Fibroblast of lung (primary cell): Measurements from ENCODE around the gene QSOX2. TPM values are rescaled to one million over a fixed set of nuclear protein-coding genes. Genes with fewer than 3 reads are reported as not detected.

ENCODE experiments used
- DNase-seq, 2 donors: peaks; one replicate each; pipeline versions ENCODE4 v3.0.0 to v3.0.0-alpha.2; 2010; ENCODE audit warnings: low read depth in 2 of 2
- H2AFZ ChIP-seq: 2 replicates; pipeline ENCODE4 v1.5.1; 2012; ENCODE audit warnings: low read length, control low read depth, inconsistent platforms
- H3K27ac ChIP-seq: 2 replicates; pipeline ENCODE4 v1.5.1; 2011; ENCODE audit warnings: low read length, control low read depth; ENCODE audit not compliant: insufficient read depth
- H3K27me3 ChIP-seq: 2 replicates; pipeline ENCODE4 v1.5.1; 2011; ENCODE audit warnings: mild to moderate bottlenecking, low read length; ENCODE audit not compliant: control insufficient read depth, insufficient read depth
- H3K36me3 ChIP-seq: 2 replicates; pipeline ENCODE4 v1.5.1; 2011; ENCODE audit warnings: low read length; ENCODE audit not compliant: control insufficient read depth, insufficient read depth
- H3K4me1 ChIP-seq: 2 replicates; pipeline ENCODE4 v1.5.1; 2011; ENCODE audit warnings: low read length; ENCODE audit not compliant: control insufficient read depth, insufficient read depth; ENCODE audit errors: extremely low read depth
- H3K4me2 ChIP-seq: 2 replicates; pipeline ENCODE4 v1.5.1; 2011; ENCODE audit warnings: low read length, control low read depth; ENCODE audit not compliant: insufficient read depth; ENCODE audit errors: extremely low read depth
- H3K4me3 ChIP-seq, 4 experiments: fragments of 200-600 bp in 1 of 4; sonication (generic) in 1 of 4; replicated peaks in 1 of 4; 2 replicates each; pipeline ENCODE4 v1.5.1; 2011 to 2016; ENCODE audit warnings: low read length in 4 of 4, low read depth in 3 of 4, mild to moderate bottlenecking in 3 of 4, control low read depth in 2 of 4, inconsistent platforms in 1 of 4, mixed read lengths in 1 of 4; ENCODE audit not compliant: insufficient read depth in 1 of 4; ENCODE audit errors: control extremely low read depth in 1 of 4
- H3K79me2 ChIP-seq: 2 replicates; pipeline ENCODE4 v1.5.1; 2012; ENCODE audit warnings: mild to moderate bottlenecking, low read length, inconsistent platforms; ENCODE audit not compliant: control insufficient read depth, insufficient read depth
- H3K9ac ChIP-seq: 2 replicates; pipeline ENCODE4 v1.5.1; 2011; ENCODE audit warnings: mild to moderate bottlenecking, low read length, control low read depth; ENCODE audit not compliant: insufficient read depth
- H3K9me3 ChIP-seq: 2 replicates; pipeline ENCODE4 v1.5.1; 2012; ENCODE audit warnings: low read depth, low read length; ENCODE audit not compliant: control insufficient read depth, insufficient read depth
- H4K20me1 ChIP-seq: 2 replicates; pipeline ENCODE4 v1.5.1; 2011; ENCODE audit warnings: low read length; ENCODE audit not compliant: control insufficient read depth, insufficient read depth; ENCODE audit errors: extremely low read depth
- EZH2 ChIP-seq: IDR thresholded peaks from 2 replicates; pipeline ENCODE4 v1.5.1; 2012; ENCODE audit warnings: low read length, control low read depth, mild to moderate bottlenecking; ENCODE audit errors: missing control alignments
- polyA plus RNA-seq, 2 donors: library from polyadenylated mRNA; depleted of rRNA in 1 of 2; stranded (reverse) in 1 of 2; unstranded in 1 of 2; fragments of >200 nt; gene quantifications; 2 replicates each; pipeline ENCODE4 v1.2.1, GENCODE V29; 2011 to 2012; ENCODE audit warnings: missing spikeins in 1 of 2
- total RNA-seq: library from RNA; depleted of rRNA; stranded (reverse); fragments of >200 nt; gene quantifications from 2 replicates; pipeline ENCODE4 v1.2.1, GENCODE V29; 2014
- TF ChIP-seq, protein P1 (sequence below), 2 donors: IDR thresholded peaks in 1 of 2; conservative IDR thresholded peaks in 1 of 2; 1 replicate in 1 of 2; 2 replicates in 1 of 2; pipeline ENCODE4 v1.5.1; 2011 to 2012; ENCODE audit warnings: low read length in 2 of 2, control low read depth in 1 of 2, inconsistent platforms in 1 of 2, low read depth in 1 of 2, mild to moderate bottlenecking in 1 of 2

The QSOX2 gene
- total and polyA plus RNA-seq, 2 donors (not counting 1 experiment from before 2014, with no cell fraction given) = 7.8 to 13.2 TPM

DNA sequence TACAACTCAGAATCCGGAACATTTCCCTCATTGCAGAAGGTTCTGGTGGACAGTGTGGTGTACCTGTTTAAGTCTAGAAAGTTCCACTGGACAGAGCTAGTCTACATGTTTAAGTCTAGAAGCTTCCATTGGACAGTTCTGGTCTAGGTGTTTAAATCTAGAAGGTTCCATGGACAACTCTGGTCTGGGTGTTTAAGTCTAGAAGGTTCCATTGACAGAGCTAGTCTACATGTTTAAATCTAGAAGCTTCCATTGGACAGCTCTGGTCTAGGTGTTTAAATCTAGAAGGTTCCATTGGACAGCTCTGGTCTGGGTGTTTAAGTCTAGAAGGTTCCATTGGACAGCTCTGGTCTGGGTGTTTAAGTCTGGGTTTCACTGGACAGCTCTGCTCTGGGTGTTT lies 33.3 kb upstream of the QSOX2 start:
- H3K36me3 ChIP-seq = no peaks in the 10 kb centered on the region
- H3K4me2 ChIP-seq = no peak overlapping the region
- H3K9ac ChIP-seq = no peak overlapping the region
- H3K4me3 ChIP-seq = no peak overlapping the region
- no peak for DNase-seq
- H3K9me3 ChIP-seq = no peaks in the 10 kb centered on the region
- no peaks in the 10 kb centered on the region for H3K4me1 ChIP-seq
- H3K27me3 ChIP-seq = peaks cover 20% of the 10 kb centered on the region
- H4K20me1 ChIP-seq = no peaks in the 10 kb centered on the region
- no peak for TF ChIP-seq EZH2
- TF ChIP-seq, protein P1, sequence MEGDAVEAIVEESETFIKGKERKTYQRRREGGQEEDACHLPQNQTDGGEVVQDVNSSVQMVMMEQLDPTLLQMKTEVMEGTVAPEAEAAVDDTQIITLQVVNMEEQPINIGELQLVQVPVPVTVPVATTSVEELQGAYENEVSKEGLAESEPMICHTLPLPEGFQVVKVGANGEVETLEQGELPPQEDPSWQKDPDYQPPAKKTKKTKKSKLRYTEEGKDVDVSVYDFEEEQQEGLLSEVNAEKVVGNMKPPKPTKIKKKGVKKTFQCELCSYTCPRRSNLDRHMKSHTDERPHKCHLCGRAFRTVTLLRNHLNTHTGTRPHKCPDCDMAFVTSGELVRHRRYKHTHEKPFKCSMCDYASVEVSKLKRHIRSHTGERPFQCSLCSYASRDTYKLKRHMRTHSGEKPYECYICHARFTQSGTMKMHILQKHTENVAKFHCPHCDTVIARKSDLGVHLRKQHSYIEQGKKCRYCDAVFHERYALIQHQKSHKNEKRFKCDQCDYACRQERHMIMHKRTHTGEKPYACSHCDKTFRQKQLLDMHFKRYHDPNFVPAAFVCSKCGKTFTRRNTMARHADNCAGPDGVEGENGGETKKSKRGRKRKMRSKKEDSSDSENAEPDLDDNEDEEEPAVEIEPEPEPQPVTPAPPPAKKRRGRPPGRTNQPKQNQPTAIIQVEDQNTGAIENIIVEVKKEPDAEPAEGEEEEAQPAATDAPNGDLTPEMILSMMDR (conservative IDR thresholded peaks at IDR 0.05 in 1 of 2, IDR thresholded peaks at IDR 0.05 in 1 of 2; ENCODE audit: low read depth in 1 of 2, low read length in 2 of 2) = no peak
- no peak overlapping the region for H3K27ac ChIP-seq
- no peak overlapping the region for H2AFZ ChIP-seq
- no peaks in the 10 kb centered on the region for H3K79me2 ChIP-seq

DNA sequence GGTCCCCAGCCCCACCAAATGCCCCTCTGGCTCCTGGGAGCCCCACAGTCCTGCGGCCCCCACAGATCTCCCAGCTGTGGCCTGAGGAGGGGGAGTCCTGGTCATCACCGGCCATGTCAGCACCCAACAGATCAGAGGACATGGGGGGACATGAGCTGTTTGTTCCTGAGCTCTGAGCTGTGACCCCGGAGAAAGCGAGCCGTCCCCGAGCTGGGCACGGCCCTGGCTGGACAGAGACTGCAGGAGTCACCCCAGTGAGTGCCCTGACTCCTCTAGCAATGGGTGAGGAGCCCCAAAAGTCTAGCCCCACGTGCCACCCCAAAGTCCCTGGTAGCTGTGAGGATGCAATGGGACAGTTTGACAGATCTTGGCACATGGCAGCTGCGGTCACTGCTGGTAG lies 32.6 kb upstream of the QSOX2 start:
- peaks cover 1% of the 10 kb centered on the region for H4K20me1 ChIP-seq
- H3K36me3 ChIP-seq = no peaks in the 10 kb centered on the region
- no peak overlapping the region for H3K9ac ChIP-seq
- H2AFZ ChIP-seq = no peak overlapping the region
- no peak overlapping the region for H3K27ac ChIP-seq
- H3K4me2 ChIP-seq = no peak overlapping the region
- H3K79me2 ChIP-seq = no peaks in the 10 kb centered on the region
- H3K4me3 ChIP-seq = no peak overlapping the region
- no peaks in the 10 kb centered on the region for H3K9me3 ChIP-seq
- no peak for TF ChIP-seq EZH2
- TF ChIP-seq, protein P1 (conservative IDR thresholded peaks at IDR 0.05 in 1 of 2, IDR thresholded peaks at IDR 0.05 in 1 of 2; ENCODE audit: low read depth in 1 of 2, low read length in 2 of 2) = no peak
- no peaks in the 10 kb centered on the region for H3K4me1 ChIP-seq
- no peak for DNase-seq
- peaks cover 25% of the 10 kb centered on the region for H3K27me3 ChIP-seq

DNA sequence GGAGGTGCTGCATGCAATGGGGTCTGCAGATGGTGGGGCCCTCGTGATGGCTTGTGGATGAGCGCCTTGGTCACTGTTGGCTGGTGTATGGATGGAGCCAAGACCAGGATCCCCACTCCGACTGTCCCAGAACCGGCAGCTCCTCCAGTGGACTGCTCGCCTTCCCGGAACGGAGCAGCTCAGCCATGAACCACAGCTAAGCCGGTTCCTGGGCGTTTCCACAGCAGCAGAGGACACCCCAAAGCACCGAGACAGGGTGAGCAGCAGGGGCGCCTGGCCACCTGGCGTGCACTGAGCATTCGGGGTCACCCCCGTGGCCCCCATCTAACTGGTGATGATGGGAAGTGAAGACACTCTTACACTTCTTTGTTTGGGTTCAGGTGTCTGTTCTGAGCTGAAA lies 32.1 kb upstream of the QSOX2 start:
- no peak overlapping the region for H2AFZ ChIP-seq
- H3K4me1 ChIP-seq = no peaks in the 10 kb centered on the region
- H3K9ac ChIP-seq = no peak overlapping the region
- H3K9me3 ChIP-seq = no peaks in the 10 kb centered on the region
- no peak overlapping the region for H3K4me3 ChIP-seq
- TF ChIP-seq EZH2 = no peak
- TF ChIP-seq, protein P1 (conservative IDR thresholded peaks at IDR 0.05 in 1 of 2, IDR thresholded peaks at IDR 0.05 in 1 of 2; ENCODE audit: low read depth in 1 of 2, low read length in 2 of 2) = no peak
- H4K20me1 ChIP-seq = peaks cover 1% of the 10 kb centered on the region
- H3K27ac ChIP-seq = no peak overlapping the region
- H3K36me3 ChIP-seq = no peaks in the 10 kb centered on the region
- H3K4me2 ChIP-seq = no peak overlapping the region
- peaks cover 25% of the 10 kb centered on the region for H3K27me3 ChIP-seq
- DNase-seq = no peak
- H3K79me2 ChIP-seq = no peaks in the 10 kb centered on the region
